Measurements from ENCODE around the gene CLDN7. TPM values are rescaled to one million over a fixed set of nuclear protein-coding genes. Genes with fewer than 3 reads are reported as not detected.

CLDN7 gene
- total RNA-seq, 1 donor from 2014 or later = 10.5 TPM

GRCh38 chr17:7213895-7214299 lies 48.4 kb downstream of the CLDN7 start:
- Histone ChIP-seq H3K79me2 (ENCODE audit: insufficient read depth, low read length) (peaks cover 69% of the 10 kb centered on the region), H3K4me1 (ENCODE audit: insufficient read depth, low read length) (peaks cover 36% of the 10 kb centered on the region)

GRCh38 chr17:7211491-7212273 lies 50.6 kb downstream of the CLDN7 start:
- Mint-ChIP-seq H3K27ac (ENCODE audit: unreplicated experiment) (no peak overlapping the region), H3K27me3 (ENCODE audit: low read depth, unreplicated experiment) (no peaks in the 10 kb centered on the region), H3K36me3 (ENCODE audit: low read depth, unreplicated experiment) (peaks cover 12% of the 10 kb centered on the region), H3K9me3 (ENCODE audit: unreplicated experiment) (no peaks in the 10 kb centered on the region), H3K4me3 (ENCODE audit: unreplicated experiment) (peak overlapping the region; percentile 61), H3K4me1 (ENCODE audit: low read depth, unreplicated experiment) (peaks cover 37% of the 10 kb centered on the region)
- H3K9ac ChIP-seq (ENCODE audit: low read length) = no peak overlapping the region
- H3K4me1 ChIP-seq (ENCODE audit: insufficient read depth, low read length) = peaks cover 36% of the 10 kb centered on the region
- H3K36me3 ChIP-seq (ENCODE audit: insufficient read depth, low read length) = no peaks in the 10 kb centered on the region
- no peak overlapping the region for H2AFZ ChIP-seq (ENCODE audit: low read depth, low read length)
- TF ChIP-seq EZH2 (IDR thresholded peaks at IDR 0.05; ENCODE audit: insufficient read depth, low read length) (no peak), CTCF (IDR thresholded peaks at IDR 0.05; ENCODE audit: insufficient read depth, low read depth, low read length) (no peak)
- DNase-seq (ENCODE audit: low read depth) = no peak
- H3K79me2 ChIP-seq (ENCODE audit: insufficient read depth, low read length) = peaks cover 75% of the 10 kb centered on the region
- H3K27me3 ChIP-seq (ENCODE audit: insufficient read depth, low read length) = no peaks in the 10 kb centered on the region
- H4K20me1 ChIP-seq (ENCODE audit: insufficient read depth, low read length) = peaks cover 86% of the 10 kb centered on the region
- H3K9me3 ChIP-seq (ENCODE audit: insufficient read depth, low read depth, low read length) = no peaks in the 10 kb centered on the region
- peak overlapping the region; percentile 70 for H3K4me2 ChIP-seq (ENCODE audit: low read length)
- H3K27ac ChIP-seq (ENCODE audit: low read depth, low read length) = no peak overlapping the region
- no peak overlapping the region for H3K4me3 ChIP-seq (ENCODE audit: insufficient read depth, low read depth, low read length)
- no peak for FAIRE-seq

More at GRCh38 chr17:7213895-7214299, 48.4 kb downstream of the CLDN7 start:
- Histone ChIP-seq H3K36me3 (ENCODE audit: insufficient read depth, low read length) (no peaks in the 10 kb centered on the region), H3K9ac (ENCODE audit: low read length) (peak overlapping the region; percentile 76), H3K4me3 (ENCODE audit: insufficient read depth, low read depth, low read length) (peak overlapping the region; percentile 69), H3K27me3 (ENCODE audit: insufficient read depth, low read length) (no peaks in the 10 kb centered on the region), H3K9me3 (ENCODE audit: insufficient read depth, low read depth, low read length) (no peaks in the 10 kb centered on the region), H3K4me2 (ENCODE audit: low read length) (peak overlapping the region; percentile 92), H3K27ac (ENCODE audit: low read depth, low read length) (peak overlapping the region; percentile 73), H2AFZ (ENCODE audit: low read depth, low read length) (no peak overlapping the region), H4K20me1 (ENCODE audit: insufficient read depth, low read length) (peaks cover 69% of the 10 kb centered on the region)
- FAIRE-seq (no peak), DNase-seq (ENCODE audit: low read depth) (peak; percentile 68)
- peak overlapping the region; percentile 84 for H3K4me3 Mint-ChIP-seq (ENCODE audit: unreplicated experiment)
- TF ChIP-seq EZH2 (IDR thresholded peaks at IDR 0.05; ENCODE audit: insufficient read depth, low read length) = no peak
- TF ChIP-seq CTCF (IDR thresholded peaks at IDR 0.05; ENCODE audit: insufficient read depth, low read depth, low read length) = peak; percentile 45
- peaks cover 12% of the 10 kb centered on the region for H3K36me3 Mint-ChIP-seq (ENCODE audit: low read depth, unreplicated experiment)
- H3K9me3 Mint-ChIP-seq (ENCODE audit: unreplicated experiment) = no peaks in the 10 kb centered on the region
- peak overlapping the region; percentile 99 for H3K27ac Mint-ChIP-seq (ENCODE audit: unreplicated experiment)
- peaks cover 28% of the 10 kb centered on the region for H3K4me1 Mint-ChIP-seq (ENCODE audit: low read depth, unreplicated experiment)
- H3K27me3 Mint-ChIP-seq (ENCODE audit: low read depth, unreplicated experiment) = no peaks in the 10 kb centered on the region

Small RNA genes lying within 50 kb of the gene (microRNA-seq; reads per million reads assigned to microRNA genes)
- gene MIR324 = 9,440 reads per million, percentile 95 among the genes with 10 or more reads in this experiment

Other genes starting within 250 kb of the CLDN7 start
- 245 and 259 TPM in 2 replicates for gene RNASEK, start 249.9 kb downstream of the CLDN7 start, total RNA-seq
- not detected in 2 replicates for gene BCL6B, start 239.4 kb downstream of the CLDN7 start, total RNA-seq
- 6.6 and 6.7 TPM in 2 replicates for gene SLC16A13, start 226.5 kb downstream of the CLDN7 start, total RNA-seq
- not detected in 2 replicates for gene SLC16A11, start 218.4 kb downstream of the CLDN7 start, total RNA-seq
- gene CLEC10A, start 182.2 kb downstream of the CLDN7 start, total RNA-seq = not detected in 2 replicates
- gene ASGR2, start 147.7 kb downstream of the CLDN7 start, total RNA-seq = not detected in 2 replicates
- gene ASGR1, start 83.1 kb downstream of the CLDN7 start, total RNA-seq = 3.6 and 5.0 TPM in 2 replicates
- 45.6 and 48.0 TPM in 2 replicates for gene DLG4, start 42.6 kb downstream of the CLDN7 start, total RNA-seq
- gene ACADVL, start 42.5 kb downstream of the CLDN7 start, total RNA-seq = 354 and 399 TPM in 2 replicates
- 30.2 and 34.4 TPM in 2 replicates for gene DVL2, start 28.0 kb downstream of the CLDN7 start, total RNA-seq
- gene PHF23, start 23.0 kb downstream of the CLDN7 start, total RNA-seq = 78.0 and 89.5 TPM in 2 replicates
- 434 and 454 TPM in 2 replicates for gene GABARAP, start 20.0 kb downstream of the CLDN7 start, total RNA-seq
- gene CTDNEP1, start 10.7 kb downstream of the CLDN7 start, total RNA-seq = 102 and 103 TPM in 2 replicates
- 24.9 and 25.4 TPM in 2 replicates for gene ELP5, start 10.3 kb downstream of the CLDN7 start, total RNA-seq
- gene SLC2A4, start 19.2 kb upstream of the CLDN7 start, total RNA-seq = 0.30 TPM in 1 of 2 replicates, not detected in the other
- 0.24 and 0.86 TPM in 2 replicates for gene YBX2, start 32.2 kb upstream of the CLDN7 start, total RNA-seq
- 841 and 915 TPM in 2 replicates for gene EIF5A, start 45.1 kb upstream of the CLDN7 start, total RNA-seq
- 41.7 and 49.8 TPM in 2 replicates for gene GPS2, start 52.9 kb upstream of the CLDN7 start, total RNA-seq
- 32.5 and 32.6 TPM in 2 replicates for gene NEURL4, start 66.9 kb upstream of the CLDN7 start, total RNA-seq
- 14.4 and 16.0 TPM in 2 replicates for gene ACAP1, start 74.1 kb upstream of the CLDN7 start, total RNA-seq
- gene KCTD11, start 89.7 kb upstream of the CLDN7 start, total RNA-seq = 31.6 and 41.4 TPM in 2 replicates
- 0.30 TPM in 1 of 2 replicates, not detected in the other for gene TMEM95, start 92.7 kb upstream of the CLDN7 start, total RNA-seq
- gene TNK1, start 118.6 kb upstream of the CLDN7 start, total RNA-seq = 0.36 and 1.6 TPM in 2 replicates
- gene PLSCR3, start 132.0 kb upstream of the CLDN7 start, total RNA-seq = 65.7 and 67.6 TPM in 2 replicates
- 45.7 and 52.9 TPM in 2 replicates for gene TMEM256, start 141.6 kb upstream of the CLDN7 start, total RNA-seq
- 77.3 and 80.7 TPM in 2 replicates for gene NLGN2, start 145.4 kb upstream of the CLDN7 start, total RNA-seq
- gene SPEM1, start 157.8 kb upstream of the CLDN7 start, total RNA-seq = 0.23 TPM in 1 of 2 replicates, not detected in the other
- gene SPEM2, start 163.1 kb upstream of the CLDN7 start, total RNA-seq = 0.14 and 0.17 TPM in 2 replicates
- 0.07 TPM in 1 of 2 replicates, not detected in the other for gene SPEM3, start 166.4 kb upstream of the CLDN7 start, total RNA-seq
- gene TMEM102, start 173.0 kb upstream of the CLDN7 start, total RNA-seq = 10.7 and 11.8 TPM in 2 replicates
- gene FGF11, start 177.0 kb upstream of the CLDN7 start, total RNA-seq = 22.4 and 30.7 TPM in 2 replicates
- 9.7 and 11.7 TPM in 2 replicates for gene CHRNB1, start 182.6 kb upstream of the CLDN7 start, total RNA-seq
- gene ZBTB4, start 217.2 kb upstream of the CLDN7 start, total RNA-seq = 31.0 and 31.2 TPM in 2 replicates
- gene SLC35G6, start 219.0 kb upstream of the CLDN7 start, total RNA-seq = not detected in 2 replicates
- gene POLR2A, start 221.9 kb upstream of the CLDN7 start, total RNA-seq = 143 and 151 TPM in 2 replicates